ENCODE data around the gene LAMTOR2. TPM values are rescaled to one million over a fixed set of nuclear protein-coding genes. Genes with fewer than 3 reads are reported as not detected.

LAMTOR2 gene
- total RNA-seq, 4 donors from 2014 or later, result 14.7 to 76.8 (median 41.1) TPM

GRCh38 chr1:156096640-156097391, 42.2 kb downstream of the LAMTOR2 start:
- intact Hi-C loops (cut with DNase I), result loop anchor here (2.0 to 5.0 kb wide), 2 partner anchors 34 to 130 kb away; no protein-coding TSS in a partner anchor
- H3K9me3 ChIP-seq, result no peaks in the 10 kb centered on the region
- WGBS, 2 donors, result 22 to 38% methylated on average over 12 to 13 of the region's 14 CpGs
- TF ChIP-seq, protein P1, sequence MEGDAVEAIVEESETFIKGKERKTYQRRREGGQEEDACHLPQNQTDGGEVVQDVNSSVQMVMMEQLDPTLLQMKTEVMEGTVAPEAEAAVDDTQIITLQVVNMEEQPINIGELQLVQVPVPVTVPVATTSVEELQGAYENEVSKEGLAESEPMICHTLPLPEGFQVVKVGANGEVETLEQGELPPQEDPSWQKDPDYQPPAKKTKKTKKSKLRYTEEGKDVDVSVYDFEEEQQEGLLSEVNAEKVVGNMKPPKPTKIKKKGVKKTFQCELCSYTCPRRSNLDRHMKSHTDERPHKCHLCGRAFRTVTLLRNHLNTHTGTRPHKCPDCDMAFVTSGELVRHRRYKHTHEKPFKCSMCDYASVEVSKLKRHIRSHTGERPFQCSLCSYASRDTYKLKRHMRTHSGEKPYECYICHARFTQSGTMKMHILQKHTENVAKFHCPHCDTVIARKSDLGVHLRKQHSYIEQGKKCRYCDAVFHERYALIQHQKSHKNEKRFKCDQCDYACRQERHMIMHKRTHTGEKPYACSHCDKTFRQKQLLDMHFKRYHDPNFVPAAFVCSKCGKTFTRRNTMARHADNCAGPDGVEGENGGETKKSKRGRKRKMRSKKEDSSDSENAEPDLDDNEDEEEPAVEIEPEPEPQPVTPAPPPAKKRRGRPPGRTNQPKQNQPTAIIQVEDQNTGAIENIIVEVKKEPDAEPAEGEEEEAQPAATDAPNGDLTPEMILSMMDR (IDR thresholded peaks at IDR 0.05), result peak; percentile 88 to 98 (median 94)
- TF ChIP-seq POLR2A (IDR thresholded peaks at IDR 0.05), result no peak
- peak overlapping the region; percentile 23 to 89 (median 64) for H3K27ac ChIP-seq
- H3K4me1 ChIP-seq, result peaks cover 8 to 31% of the 10 kb centered on the region in 2 donors
- DNase-seq, result peak; percentile 91 to 92
- H3K4me3 ChIP-seq (replicated peaks in 1 of 3), result no peak overlapping the region
- no peaks in the 10 kb centered on the region for H3K36me3 ChIP-seq
- no peaks in the 10 kb centered on the region for H3K27me3 ChIP-seq

DNA sequence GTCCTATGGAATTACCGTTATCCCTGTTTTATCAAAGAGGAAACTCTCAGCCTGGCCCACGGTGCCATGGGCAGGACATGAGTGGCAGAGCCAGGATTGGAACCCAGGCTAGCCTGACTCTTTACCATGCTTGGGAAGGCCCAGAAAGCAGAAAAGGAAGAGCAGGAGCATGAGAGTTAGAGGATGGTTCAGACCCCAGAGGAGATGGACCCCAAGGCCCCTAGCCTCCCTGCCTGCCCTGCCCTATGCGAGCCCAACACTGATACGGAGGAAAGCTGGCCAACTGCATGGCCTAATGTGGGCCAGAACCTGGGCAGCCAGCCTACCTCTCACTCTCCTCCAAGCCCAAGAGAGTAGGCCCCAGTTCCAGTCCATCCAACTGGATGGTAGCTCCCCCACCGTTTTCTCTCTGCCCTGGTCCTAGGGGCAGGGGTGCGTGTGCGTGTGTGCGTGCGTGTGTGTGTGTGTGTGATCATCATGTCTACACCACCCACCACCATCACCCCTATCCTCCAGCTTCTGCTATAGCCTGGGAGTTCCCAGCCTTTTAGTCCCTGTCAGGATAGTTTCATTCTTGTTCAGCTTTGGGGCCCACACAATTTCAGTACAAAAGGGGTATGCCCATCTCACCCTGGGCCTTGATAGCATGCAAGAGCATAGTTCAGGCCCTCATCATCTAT, 43.1 kb downstream of the LAMTOR2 start:
- Histone ChIP-seq H3K27ac (peak overlapping the region in 2 of 3 donors; percentile 64 to 89), H3K27me3 (no peaks in the 10 kb centered on the region), H3K9me3 (no peaks in the 10 kb centered on the region), H3K4me3 (replicated peaks in 1 of 3) (no peak overlapping the region), H3K4me1 (peaks cover 10 to 39% of the 10 kb centered on the region in 2 donors), H3K36me3 (no peaks in the 10 kb centered on the region)
- 84 to 89% methylated on average over 5 to 9 of the region's 9 CpGs for WGBS, 2 donors
- DNase-seq, result no peak
- TF ChIP-seq POLR2A (IDR thresholded peaks at IDR 0.05), result no peak
- TF ChIP-seq, protein P1 (IDR thresholded peaks at IDR 0.05), result no peak
- intact Hi-C loops (cut with DNase I), result loop anchor here (2.0 to 5.0 kb wide), 2 partner anchors 33 to 130 kb away; no protein-coding TSS in a partner anchor

DNA sequence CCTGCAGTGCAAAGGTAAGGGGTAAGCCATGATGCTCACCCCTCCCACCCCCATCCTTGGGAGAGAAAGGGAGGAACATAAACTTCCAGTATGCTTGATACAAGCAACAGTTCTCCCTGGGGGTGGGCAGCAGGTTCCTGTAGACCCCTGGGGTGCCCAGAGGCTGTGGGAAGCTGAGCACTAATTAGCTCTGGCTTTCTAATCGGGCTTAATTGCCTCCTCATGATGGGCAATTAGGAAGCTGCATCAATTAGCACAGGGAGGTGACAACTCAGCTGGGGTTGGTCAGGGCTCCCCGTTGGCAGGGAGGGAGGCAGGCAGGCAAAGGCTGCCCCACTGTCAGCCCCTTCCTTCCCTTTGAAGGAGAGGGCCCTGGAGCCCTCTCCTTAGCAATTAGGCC, 44.2 kb downstream of the LAMTOR2 start:
- no peak for TF ChIP-seq POLR2A (IDR thresholded peaks at IDR 0.05)
- TF ChIP-seq, protein P1 (IDR thresholded peaks at IDR 0.05), result no peak
- no peak for DNase-seq
- intact Hi-C loops (cut with DNase I), result loop anchor here (5.0 kb wide), 1 partner anchor 129 kb away; no protein-coding TSS in a partner anchor
- WGBS, 2 donors, result 80 to 92% methylated on average over 2 of the region's 2 CpGs
- Histone ChIP-seq H3K36me3 (no peaks in the 10 kb centered on the region), H3K4me3 (replicated peaks in 1 of 3) (no peak overlapping the region), H3K27me3 (no peaks in the 10 kb centered on the region), H3K9me3 (no peaks in the 10 kb centered on the region), H3K4me1 (peaks cover 18 to 50% of the 10 kb centered on the region in 2 donors), H3K27ac (no peak overlapping the region)

GRCh38 chr1:156099282-156099681, 44.7 kb downstream of the LAMTOR2 start:
- DNase-seq, result no peak
- no peak overlapping the region for H3K27ac ChIP-seq
- no peaks in the 10 kb centered on the region for H3K9me3 ChIP-seq
- peaks cover 23 to 55% of the 10 kb centered on the region in 2 donors for H3K4me1 ChIP-seq
- TF ChIP-seq, protein P1 (IDR thresholded peaks at IDR 0.05), result no peak
- no peaks in the 10 kb centered on the region for H3K27me3 ChIP-seq
- no peak overlapping the region for H3K4me3 ChIP-seq (replicated peaks in 1 of 3)
- H3K36me3 ChIP-seq, result no peaks in the 10 kb centered on the region
- 80 to 86% methylated on average over 3 of the region's 3 CpGs for WGBS, 2 donors
- intact Hi-C loops (cut with DNase I), result loop anchor here (5.0 kb wide), 1 partner anchor 128 kb away; no protein-coding TSS in a partner anchor

All from thyroid gland (tissue), 4 donors.